Measurements from ENCODE around the gene KIAA1958.

GRCh38 chr9:112617371-112617770, 130.7 kb downstream of the KIAA1958 start:
- TF ChIP-seq EZH2 (IDR thresholded peaks at IDR 0.05; ENCODE audit: borderline replicate concordance, low read depth, low read length, poor library complexity, severe bottlenecking), result no peak
- TF ChIP-seq, protein P1, sequence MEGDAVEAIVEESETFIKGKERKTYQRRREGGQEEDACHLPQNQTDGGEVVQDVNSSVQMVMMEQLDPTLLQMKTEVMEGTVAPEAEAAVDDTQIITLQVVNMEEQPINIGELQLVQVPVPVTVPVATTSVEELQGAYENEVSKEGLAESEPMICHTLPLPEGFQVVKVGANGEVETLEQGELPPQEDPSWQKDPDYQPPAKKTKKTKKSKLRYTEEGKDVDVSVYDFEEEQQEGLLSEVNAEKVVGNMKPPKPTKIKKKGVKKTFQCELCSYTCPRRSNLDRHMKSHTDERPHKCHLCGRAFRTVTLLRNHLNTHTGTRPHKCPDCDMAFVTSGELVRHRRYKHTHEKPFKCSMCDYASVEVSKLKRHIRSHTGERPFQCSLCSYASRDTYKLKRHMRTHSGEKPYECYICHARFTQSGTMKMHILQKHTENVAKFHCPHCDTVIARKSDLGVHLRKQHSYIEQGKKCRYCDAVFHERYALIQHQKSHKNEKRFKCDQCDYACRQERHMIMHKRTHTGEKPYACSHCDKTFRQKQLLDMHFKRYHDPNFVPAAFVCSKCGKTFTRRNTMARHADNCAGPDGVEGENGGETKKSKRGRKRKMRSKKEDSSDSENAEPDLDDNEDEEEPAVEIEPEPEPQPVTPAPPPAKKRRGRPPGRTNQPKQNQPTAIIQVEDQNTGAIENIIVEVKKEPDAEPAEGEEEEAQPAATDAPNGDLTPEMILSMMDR (conservative IDR thresholded peaks at IDR 0.05; ENCODE audit: low read depth, low read length), result no peak
